SK-N-MC (cell line): ENCODE measurements around the gene USP47.

Experiments
- EZH2 ChIP-seq: fragments of 200-600 bp; sonication (generic); IDR thresholded peaks from one replicate; pipeline ENCODE4 v1.6.1; 2017; ENCODE audit warnings: antibody characterized with exemption
- FOXP2 ChIP-seq: optimal IDR thresholded peaks from 2 replicates; pipeline ENCODE3; 2011; ENCODE audit warnings: mild to moderate bottlenecking, moderate library complexity; ENCODE audit not compliant: insufficient read depth; ENCODE audit errors: extremely low read length, control extremely low read depth
- POLR2AphosphoS5 ChIP-seq: IDR thresholded peaks from 2 replicates; pipeline ENCODE4 v1.6.1; 2012; ENCODE audit warnings: mild to moderate bottlenecking, low read depth, low read length, borderline replicate concordance

- TF ChIP-seq POLR2AphosphoS5 (no peak), EZH2 (no peak), FOXP2 (no peak)
Observed at GRCh38 chr11:11841116-11841722, 553 bp upstream of the USP47 start.
